Coronary artery (tissue), 2 donors: ENCODE data around the gene CDHR5.

Experiments
- DNase-seq: peaks from one replicate; pipeline ENCODE4 v3.0.0-alpha.2; 2017; ENCODE audit warnings: low spot score
- H3K27ac ChIP-seq, 2 donors: fragments of 200-600 bp; sonication (generic); one replicate each; pipeline ENCODE4 v1.5.1; 2016 to 2019
- H3K4me3 ChIP-seq: fragments of 200-600 bp; sonication (generic); 2 replicates; pipeline ENCODE4 v1.5.1; 2016; ENCODE audit warnings: mild to moderate bottlenecking, moderate library complexity
- CTCF ChIP-seq: fragments of 200-600 bp; sonication (generic); IDR thresholded peaks from one replicate; pipeline ENCODE4 v1.5.1; 2019; ENCODE audit warnings: antibody characterized with exemption

CDHR5 gene

GRCh38 chr11:621838-622237 lies 2.9 kb downstream of the CDHR5 start:
- H3K27ac ChIP-seq, result no peak overlapping the region
- H3K4me3 ChIP-seq, result no peak overlapping the region
- DNase-seq, result no peak
- TF ChIP-seq CTCF, result no peak

GRCh38 chr11:620935-621814 lies 3.6 kb downstream of the CDHR5 start:
- Histone ChIP-seq H3K27ac (no peak overlapping the region), H3K4me3 (no peak overlapping the region)
- no peak for DNase-seq
- TF ChIP-seq CTCF, result no peak

GRCh38 chr11:620201-620600 lies 4.6 kb downstream of the CDHR5 start:
- DNase-seq, result no peak
- no peak overlapping the region for H3K4me3 ChIP-seq
- no peak for TF ChIP-seq CTCF
- no peak overlapping the region for H3K27ac ChIP-seq

DNA sequence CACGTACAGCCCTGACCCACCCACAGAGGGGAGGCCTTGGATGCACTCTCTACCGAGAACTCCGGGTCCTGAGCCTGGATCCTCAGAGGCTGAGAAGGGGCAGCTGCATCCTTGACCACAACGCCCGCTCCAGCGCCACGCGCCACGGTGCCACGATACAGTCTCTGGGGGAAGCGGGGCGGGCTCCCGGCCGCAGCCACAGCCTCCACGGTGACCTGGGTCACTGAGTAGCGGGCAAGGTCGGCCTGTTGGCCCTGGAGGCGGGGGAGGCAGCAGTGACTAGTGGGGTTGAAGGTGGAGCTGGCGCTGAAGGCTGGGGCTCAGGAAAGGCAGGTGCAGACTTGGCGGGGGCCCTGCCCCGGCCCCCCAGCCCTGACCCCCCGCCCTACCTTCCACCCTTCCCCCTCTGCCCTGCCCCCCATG lies 5.1 kb downstream of the CDHR5 start:
- no peak overlapping the region for H3K4me3 ChIP-seq
- DNase-seq, result no peak
- no peak for TF ChIP-seq CTCF
- H3K27ac ChIP-seq, result no peak overlapping the region

- Histone ChIP-seq H3K27ac (no peak overlapping the region), H3K4me3 (no peak overlapping the region)
- no peak for DNase-seq
- no peak for TF ChIP-seq CTCF
These were observed 5.7 kb downstream of the CDHR5 start for GRCh38 chr11:618856-619627.

GRCh38 chr11:617912-618682 lies 6.7 kb downstream of the CDHR5 start:
- no peak for TF ChIP-seq CTCF
- Histone ChIP-seq H3K4me3 (no peak overlapping the region), H3K27ac (no peak overlapping the region)
- DNase-seq, result no peak
